Lung (tissue), 12 donors: ENCODE results near the gene HRK. TPM values are rescaled to one million over a fixed set of nuclear protein-coding genes. Genes with fewer than 3 reads are reported as not detected.
"Not testable (repeated sequence)": the region's sequence is repeated elsewhere in the genome, so short reads cannot be mapped to it uniquely, and the experiment has no call there.

Experiments
- ATAC-seq: fragments of 200-7000 bp; cut with Tn5 transposase; one replicate; pipeline ENCODE4 v1.9.1; 2020; ENCODE audit warnings: moderate number of reproducible peaks; ENCODE audit not compliant: insufficient read depth, low FRiP score
- DNase-seq, 3 donors: peaks; one replicate each; pipeline ENCODE4 v3.0.0-alpha.2; 2013 to 2017
- H3K27ac ChIP-seq, 2 donors: one replicate each; pipeline ENCODE4 v1.5.1; 2013; ENCODE audit warnings: mild to moderate bottlenecking in 2 of 2, moderate library complexity in 2 of 2, control low read depth in 1 of 2, inconsistent platforms in 1 of 2, low read depth in 1 of 2, low read length in 1 of 2
- H3K27me3 ChIP-seq, 3 donors: one replicate each; pipeline ENCODE4 v1.5.1; 2013; ENCODE audit warnings: low read length in 2 of 3; ENCODE audit not compliant: control insufficient read depth in 3 of 3, insufficient read depth in 3 of 3
- H3K36me3 ChIP-seq, 4 donors: one replicate each; pipeline ENCODE4 v1.5.1; 2013; ENCODE audit warnings: low read length in 4 of 4, mild to moderate bottlenecking in 1 of 4, moderate library complexity in 1 of 4; ENCODE audit not compliant: control insufficient read depth in 4 of 4, insufficient read depth in 4 of 4
- H3K4me1 ChIP-seq, 5 donors: one replicate each; pipeline ENCODE4 v1.5.1; 2013; ENCODE audit warnings: low read length in 5 of 5, mild to moderate bottlenecking in 2 of 5, moderate library complexity in 1 of 5; ENCODE audit not compliant: control insufficient read depth in 5 of 5, insufficient read depth in 5 of 5
- H3K4me3 ChIP-seq: one replicate; pipeline ENCODE4 v1.5.1; 2013; ENCODE audit warnings: mild to moderate bottlenecking, control low read depth, moderate library complexity
- H3K9ac ChIP-seq, 2 donors: one replicate each; pipeline ENCODE4 v1.5.1; 2013; ENCODE audit warnings: low read length in 2 of 2, control low read depth in 1 of 2; ENCODE audit not compliant: insufficient read depth in 1 of 2
- H3K9me3 ChIP-seq, 4 donors: one replicate each; pipeline ENCODE4 v1.5.1; 2013; ENCODE audit warnings: low read length in 3 of 4, mild to moderate bottlenecking in 1 of 4, moderate library complexity in 1 of 4; ENCODE audit not compliant: control insufficient read depth in 4 of 4, insufficient read depth in 3 of 4
- CTCF ChIP-seq: IDR thresholded peaks from 2 replicates; pipeline ENCODE4 v1.5.1; 2012; ENCODE audit warnings: mild to moderate bottlenecking; ENCODE audit errors: control extremely low read depth, extremely low read depth
- WGBS, 2 donors: extraction: QIAGEN DNeasy Blood & Tissue Kit; methylation state at CpG; one replicate each; pipeline ENCODE4 v1.1.7; 2013; 5-methylcytosine and 5-hydroxymethylcytosine counted together
- polyA plus RNA-seq, 2 donors: library from polyadenylated mRNA; stranded (reverse); fragments of 200-250 nt; gene quantifications; one replicate each; pipeline ENCODE4 v1.2.1, GENCODE V29; 2013
- total RNA-seq, 2 donors: library from RNA; depleted of rRNA in 1 of 2; stranded (reverse); fragments of >200 nt in 1 of 2; gene quantifications; one replicate each; pipeline ENCODE4 v1.2.1, GENCODE V29; 2014 to 2021
- donor health status: control.
- donor health status: control.
- donor health status: Bipolar disorder and iron deficiency.
- donor health status: healthy.
- donor health status: DM: yes; HTN: yes; CAD: no.

Gene HRK
- total and polyA plus RNA-seq, 4 donors, result 0.05 to 1.5 (median 0.23) TPM

DNA sequence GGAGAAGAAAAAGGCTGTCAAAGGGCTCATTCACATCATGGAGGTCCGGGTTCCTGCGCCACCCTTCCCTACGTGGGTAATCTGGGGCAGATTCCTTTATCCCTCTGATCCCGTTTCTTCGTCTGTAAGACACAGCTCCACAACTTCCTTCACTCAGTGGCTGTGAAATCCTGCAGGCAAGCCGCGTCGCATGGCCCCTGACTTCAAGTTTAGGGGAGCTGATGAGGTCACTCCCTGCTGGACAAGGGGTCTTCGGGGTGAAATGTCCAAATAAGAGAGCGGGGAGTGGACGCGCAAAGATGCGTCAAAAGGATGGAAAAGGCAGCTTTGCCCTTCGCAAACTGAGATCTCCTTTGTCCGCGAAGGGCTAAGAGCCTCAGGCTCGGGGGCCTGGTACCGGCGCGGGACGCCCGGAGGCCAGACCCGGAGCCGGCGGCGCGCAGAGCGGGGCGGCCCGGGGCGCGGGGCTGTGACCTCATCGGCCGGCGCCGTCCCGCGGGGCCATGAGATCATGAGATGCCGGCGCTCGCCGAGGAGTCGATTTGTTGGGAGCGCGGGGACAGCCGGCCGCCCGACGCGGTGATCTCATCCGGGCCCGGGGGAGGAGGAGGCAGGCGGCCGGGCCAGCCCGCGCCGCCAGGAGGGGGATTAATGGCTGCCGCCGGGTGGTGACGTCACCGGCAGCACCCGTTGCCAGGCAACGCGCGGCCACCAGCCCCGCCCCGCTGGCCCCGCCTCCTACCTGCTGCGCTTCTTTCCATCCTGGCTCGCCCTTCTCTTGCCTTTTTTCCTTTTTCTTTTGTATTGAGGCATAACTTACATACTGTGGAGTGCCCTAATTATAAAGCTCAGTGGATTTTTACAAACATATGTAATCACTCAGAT, 62.1 kb downstream of the HRK start:
- H3K27ac ChIP-seq, result peak overlapping the region; percentile 92 to 97
- ATAC-seq (peak; percentile 91), DNase-seq (peak; percentile 92 to 94 (median 94))
- TF ChIP-seq CTCF, result no peak
- H3K9me3 ChIP-seq, result no peaks in the 10 kb centered on the region
- peak overlapping the region; percentile 96 to 99 for H3K9ac ChIP-seq
- no peaks in the 10 kb centered on the region for H3K27me3 ChIP-seq
- H3K4me1 ChIP-seq, result peaks cover 0 to 11% (median 0%) of the 10 kb centered on the region in 5 donors
- 0 to 1% methylated on average over 54 to 70 of the region's 70 CpGs for WGBS, 2 donors
- H3K36me3 ChIP-seq, result peaks cover 0 to 3% (median 0%) of the 10 kb centered on the region in 4 donors
- peak overlapping the region; percentile 77 for H3K4me3 ChIP-seq

DNA sequence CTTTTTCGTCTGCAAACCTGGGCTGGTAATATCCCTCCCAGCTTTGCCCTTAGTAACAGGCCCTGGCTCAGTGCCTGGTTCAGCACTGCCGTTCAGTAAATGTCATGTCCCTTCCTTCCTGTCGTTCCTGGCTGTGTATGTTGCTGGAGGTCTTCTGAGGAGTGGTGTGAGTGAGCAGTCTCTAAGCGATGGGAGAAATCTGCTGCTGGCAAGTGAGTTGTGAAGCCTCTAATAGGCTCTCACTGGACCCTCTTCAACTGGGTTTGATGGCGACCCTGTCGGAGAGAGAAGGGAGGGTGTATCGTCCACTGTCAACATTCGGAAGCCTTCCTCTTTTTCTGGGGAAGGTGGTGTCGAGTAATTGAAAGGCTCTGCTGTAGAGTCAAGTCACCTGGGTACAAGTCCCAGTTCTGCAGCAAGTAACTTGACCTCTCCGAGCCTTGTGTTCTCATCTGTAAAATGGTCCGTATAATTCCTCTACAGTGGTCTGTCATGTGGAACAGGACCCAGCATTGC, 62.8 kb downstream of the HRK start:
- Histone ChIP-seq H3K9me3 (no peaks in the 10 kb centered on the region), H3K4me3 (peak overlapping the region; percentile 77), H3K27me3 (no peaks in the 10 kb centered on the region), H3K9ac (peak overlapping the region; percentile 96 to 99), H3K27ac (peak overlapping the region; percentile 92 to 97), H3K4me1 (peaks cover 0 to 11% (median 0%) of the 10 kb centered on the region in 5 donors), H3K36me3 (peaks cover 0 to 3% (median 0%) of the 10 kb centered on the region in 4 donors)
- ATAC-seq, result no peak
- DNase-seq, result peak; percentile 68 to 83 (median 78)
- 10 to 17% methylated on average over 11 of the region's 11 CpGs for WGBS, 2 donors
- no peak for TF ChIP-seq CTCF

GRCh38 chr12:116814766-116815165, 66.5 kb downstream of the HRK start:
- not testable (repeated sequence) for ATAC-seq, H3K27ac ChIP-seq, H3K9me3 ChIP-seq, DNase-seq, H3K9ac ChIP-seq, H3K36me3 ChIP-seq, H3K27me3 ChIP-seq, H3K4me3 ChIP-seq
- 91 to 96% methylated on average over 10 of the region's 10 CpGs for WGBS, 2 donors
- H3K4me1 ChIP-seq, result peaks cover 0 to 11% (median 0%) of the 10 kb centered on the region in 5 donors
